ENCODE data around the gene FNDC3B.

The FNDC3B gene

DNA sequence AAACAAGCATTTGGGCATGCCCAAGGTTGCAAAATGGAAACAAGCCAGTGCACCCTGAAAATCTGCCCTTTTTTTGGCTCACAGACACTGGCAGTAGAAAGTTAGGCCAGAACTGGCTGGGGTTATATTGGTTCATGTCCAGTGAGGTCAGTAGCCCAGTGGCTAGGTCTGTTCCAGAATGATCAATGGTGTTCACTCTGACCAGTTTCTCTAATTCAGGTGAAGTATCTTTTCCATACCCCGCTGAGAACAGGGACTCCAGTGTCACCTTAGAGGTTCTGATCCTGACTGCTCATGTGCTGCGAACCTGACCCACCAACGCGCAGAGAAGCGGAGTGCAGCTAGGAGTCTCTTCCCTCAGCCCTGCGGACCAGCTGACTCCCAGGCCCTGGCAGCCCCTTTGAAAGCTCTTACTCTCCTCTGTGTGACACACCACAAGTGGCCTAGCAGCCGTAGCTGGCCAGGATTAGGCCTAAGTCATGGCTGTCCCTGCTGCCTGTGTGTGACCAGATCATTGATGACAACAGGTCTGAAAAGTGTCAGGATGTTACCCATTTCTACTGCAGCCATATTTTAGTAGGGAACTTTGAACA is 285.3 kb downstream of the FNDC3B start:
- DNase-seq (ENCODE audit: low spot score), result no peak
- in situ Hi-C loops (cut with MboI; ENCODE audit: low pct_unique_long_range_greater_than_20kb, low sequenced_read_pairs, unreplicated experiment), result no loop called here
- no peak for TF ChIP-seq CTCF (IDR thresholded peaks at IDR 0.05; ENCODE audit: extremely low read depth, insufficient read depth, missing control alignments)

GRCh38 chr3:172325461-172325860 is 286.1 kb downstream of the FNDC3B start:
- TF ChIP-seq CTCF (IDR thresholded peaks at IDR 0.05; ENCODE audit: extremely low read depth, insufficient read depth, missing control alignments), result no peak
- DNase-seq (ENCODE audit: low spot score), result no peak
- in situ Hi-C loops (cut with MboI; ENCODE audit: low pct_unique_long_range_greater_than_20kb, low sequenced_read_pairs, unreplicated experiment), result no loop called here

DNA sequence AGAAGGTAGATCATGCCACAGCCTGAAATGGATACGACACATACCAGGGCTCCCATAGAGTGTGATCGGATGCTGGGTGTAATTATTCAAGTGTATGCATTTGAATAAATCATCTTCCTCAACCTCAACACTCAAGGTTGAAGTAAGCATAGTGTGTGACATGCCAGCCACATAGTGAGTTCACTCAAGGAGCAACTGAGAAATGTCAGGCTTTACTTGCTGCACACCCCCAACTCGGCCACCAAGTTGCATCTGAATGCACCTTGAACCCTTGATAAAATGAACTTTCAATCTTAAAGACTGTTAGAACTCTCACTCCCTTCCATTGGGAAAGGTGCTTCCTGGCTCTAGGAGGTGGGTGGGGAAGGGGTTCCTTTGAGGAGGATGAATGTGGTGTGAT is 287.6 kb downstream of the FNDC3B start:
- no peak for TF ChIP-seq CTCF (IDR thresholded peaks at IDR 0.05; ENCODE audit: extremely low read depth, insufficient read depth, missing control alignments)
- in situ Hi-C loops (cut with MboI; ENCODE audit: low pct_unique_long_range_greater_than_20kb, low sequenced_read_pairs, unreplicated experiment), result no loop called here
- DNase-seq (ENCODE audit: low spot score), result no peak

DNA sequence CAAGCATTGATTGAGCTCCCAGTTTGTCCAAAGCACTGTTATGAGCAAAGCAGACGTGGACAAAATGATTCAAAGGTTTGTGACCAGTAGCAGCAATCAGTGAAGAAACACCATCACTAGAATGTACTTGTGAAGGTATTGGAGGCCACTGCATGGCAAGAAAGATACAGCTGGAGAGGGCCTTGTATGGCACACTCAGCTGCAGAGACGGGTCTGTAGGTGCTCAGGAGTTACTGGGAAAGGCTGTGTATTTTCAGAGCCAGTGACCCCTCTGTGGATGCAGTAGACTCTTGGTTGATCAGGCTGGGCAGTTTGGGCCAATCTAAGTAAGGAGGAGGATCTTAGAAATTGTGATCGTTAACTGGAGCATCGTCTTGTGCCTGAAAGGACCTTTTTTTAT is 288.9 kb downstream of the FNDC3B start:
- TF ChIP-seq CTCF (IDR thresholded peaks at IDR 0.05; ENCODE audit: extremely low read depth, insufficient read depth, missing control alignments), result no peak
- DNase-seq (ENCODE audit: low spot score), result no peak
- in situ Hi-C loops (cut with MboI; ENCODE audit: low pct_unique_long_range_greater_than_20kb, low sequenced_read_pairs, unreplicated experiment), result no loop called here

- TF ChIP-seq CTCF (IDR thresholded peaks at IDR 0.05; ENCODE audit: extremely low read depth, insufficient read depth, missing control alignments), result no peak
- in situ Hi-C loops (cut with MboI; ENCODE audit: low pct_unique_long_range_greater_than_20kb, low sequenced_read_pairs, unreplicated experiment), result no loop called here
- no peak for DNase-seq (ENCODE audit: low spot score)
These were observed 289.7 kb downstream of the FNDC3B start for GRCh38 chr3:172329070-172329469.

- TF ChIP-seq CTCF (IDR thresholded peaks at IDR 0.05; ENCODE audit: extremely low read depth, insufficient read depth, missing control alignments), result no peak
- in situ Hi-C loops (cut with MboI; ENCODE audit: low pct_unique_long_range_greater_than_20kb, low sequenced_read_pairs, unreplicated experiment), result no loop called here
- DNase-seq (ENCODE audit: low spot score), result no peak
These were observed 291.0 kb downstream of the FNDC3B start for GRCh38 chr3:172330413-172330812.

Data from GM13977 (cell line).